NCI-H2171 treated with DMSO at 0.1 percent for 48 hours (cell line): ENCODE data around the gene TINAGL1.
"Not testable (repeated sequence)": the region's sequence is repeated elsewhere in the genome, so short reads cannot be mapped to it uniquely, and the experiment has no call there.

Source experiments
- DNase-seq: peaks from one replicate; lab custom pipeline; 2025; lab: John Stamatoyannopoulos, UW

The TINAGL1 gene

GRCh38 chr1:31583995-31584868, 7.9 kb downstream of the TINAGL1 start:
- no peak for DNase-seq

GRCh38 chr1:31584869-31585735, 8.8 kb downstream of the TINAGL1 start:
- DNase-seq, result no peak

- DNase-seq, result no peak
Observed at GRCh38 chr1:31585736-31586365, 9.5 kb downstream of the TINAGL1 start.

GRCh38 chr1:31586376-31587327, 10.3 kb downstream of the TINAGL1 start:
- no peak for DNase-seq

GRCh38 chr1:31587328-31587699, 11.0 kb downstream of the TINAGL1 start:
- not testable (repeated sequence) for DNase-seq

- peak; percentile 11 for DNase-seq
Observed at GRCh38 chr1:31587720-31588423, 11.6 kb downstream of the TINAGL1 start.

GRCh38 chr1:31588751-31589515, 12.6 kb downstream of the TINAGL1 start:
- DNase-seq, result no peak

- peak; percentile 36 for DNase-seq
Observed at GRCh38 chr1:31591425-31592093, 15.2 kb downstream of the TINAGL1 start.

GRCh38 chr1:31592132-31592531, 15.8 kb downstream of the TINAGL1 start:
- no peak for DNase-seq

GRCh38 chr1:31593136-31593665, 16.9 kb downstream of the TINAGL1 start:
- no peak for DNase-seq

GRCh38 chr1:31593770-31594632, 17.7 kb downstream of the TINAGL1 start:
- DNase-seq, result peak; percentile 83

- DNase-seq, result peak; percentile 57
Observed at GRCh38 chr1:31595836-31596736, 19.8 kb downstream of the TINAGL1 start.

- no peak for DNase-seq
Observed at GRCh38 chr1:31596737-31597097, 20.4 kb downstream of the TINAGL1 start.

- DNase-seq, result no peak
Observed at GRCh38 chr1:31598980-31599379, 22.7 kb downstream of the TINAGL1 start.

GRCh38 chr1:31600641-31601040, 24.3 kb downstream of the TINAGL1 start:
- DNase-seq, result no peak

- no peak for DNase-seq
Observed at GRCh38 chr1:31602081-31602480, 25.8 kb downstream of the TINAGL1 start.

- DNase-seq, result no peak
Observed at GRCh38 chr1:31605908-31606427, 29.7 kb downstream of the TINAGL1 start.
